ENCODE data around the gene SRP54. TPM values are rescaled to one million over a fixed set of nuclear protein-coding genes. Genes with fewer than 3 reads are reported as not detected.
A peak's percentile ranks its signal among the peaks of the same experiment; 100 is the strongest.
"Not testable (repeated sequence)": the region's sequence is repeated elsewhere in the genome, so short reads cannot be mapped to it uniquely, and the experiment has no call there.

The SRP54 gene
- total RNA-seq, 1 experiment from 2014 or later = 101 TPM

- in situ Hi-C loops (cut with HindIII; ENCODE audit: low sequenced_read_pairs) = loop anchor here (25.0 kb wide), 1 partner anchor 369 kb away; the partner anchor contains the start of gene NFKBIA
- no peak for DNase-seq (ENCODE audit: low spot score)
These were observed 60.3 kb downstream of the SRP54 start for GRCh38 chr14:35043046-35043445.

DNA sequence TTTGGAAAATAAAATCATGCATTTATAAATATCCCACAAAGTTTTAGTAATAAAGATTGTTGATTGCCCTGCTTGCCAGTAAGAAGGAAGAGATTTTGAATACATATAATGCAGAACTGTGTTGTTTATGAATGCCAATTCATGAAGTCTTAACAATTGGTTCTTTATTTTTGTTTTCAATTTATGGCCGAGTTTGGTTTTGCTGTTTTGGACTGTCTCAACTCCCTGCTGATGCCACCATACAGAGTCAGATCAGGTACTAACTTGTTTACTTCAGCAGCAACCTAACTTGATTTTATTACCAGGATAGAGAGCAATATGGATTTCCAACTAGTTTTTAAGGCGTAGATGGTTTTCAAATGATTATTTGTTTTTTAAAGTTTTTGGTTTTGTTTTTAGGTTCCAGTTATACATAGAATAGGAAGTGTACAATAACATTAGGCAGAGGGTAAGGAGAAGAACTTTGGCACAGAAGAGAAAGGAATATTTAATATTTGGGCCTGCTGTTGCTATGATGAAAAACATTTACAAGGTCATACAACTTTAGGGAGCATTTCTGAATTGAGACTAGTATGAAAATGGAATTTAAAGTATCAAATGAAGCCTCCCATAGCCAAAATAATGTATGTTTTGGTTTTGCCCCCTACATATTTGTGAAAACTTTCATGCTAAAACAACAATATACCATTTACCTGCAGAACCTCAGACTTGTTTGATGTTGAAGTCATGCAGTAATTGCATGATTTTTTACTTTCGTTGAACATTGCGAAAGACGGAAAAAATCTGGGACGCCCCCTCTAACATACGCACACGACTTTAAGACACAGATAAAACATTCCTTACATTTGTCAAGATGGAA lies 62.4 kb downstream of the SRP54 start:
- in situ Hi-C loops (cut with HindIII; ENCODE audit: low sequenced_read_pairs) = loop anchor here (25.0 kb wide), 1 partner anchor 367 kb away; the partner anchor contains the start of gene NFKBIA
- peak; percentile 5 for DNase-seq (ENCODE audit: low spot score)

DNA sequence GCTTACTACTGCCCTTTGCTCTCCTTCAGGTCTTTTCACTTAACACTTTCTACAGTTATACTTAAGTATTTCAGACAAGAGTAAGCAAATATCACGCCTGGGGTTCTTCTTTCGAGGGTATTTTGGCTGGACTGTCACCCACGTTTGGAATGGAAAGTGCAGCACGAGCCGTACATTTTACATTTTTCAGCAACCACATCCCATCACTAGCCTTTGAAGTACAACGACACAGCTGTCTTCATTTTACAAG lies 62.9 kb downstream of the SRP54 start:
- no peak for DNase-seq (ENCODE audit: low spot score)
- in situ Hi-C loops (cut with HindIII; ENCODE audit: low sequenced_read_pairs) = loop anchor here (25.0 kb wide), 1 partner anchor 367 kb away; the partner anchor contains the start of gene NFKBIA

DNA sequence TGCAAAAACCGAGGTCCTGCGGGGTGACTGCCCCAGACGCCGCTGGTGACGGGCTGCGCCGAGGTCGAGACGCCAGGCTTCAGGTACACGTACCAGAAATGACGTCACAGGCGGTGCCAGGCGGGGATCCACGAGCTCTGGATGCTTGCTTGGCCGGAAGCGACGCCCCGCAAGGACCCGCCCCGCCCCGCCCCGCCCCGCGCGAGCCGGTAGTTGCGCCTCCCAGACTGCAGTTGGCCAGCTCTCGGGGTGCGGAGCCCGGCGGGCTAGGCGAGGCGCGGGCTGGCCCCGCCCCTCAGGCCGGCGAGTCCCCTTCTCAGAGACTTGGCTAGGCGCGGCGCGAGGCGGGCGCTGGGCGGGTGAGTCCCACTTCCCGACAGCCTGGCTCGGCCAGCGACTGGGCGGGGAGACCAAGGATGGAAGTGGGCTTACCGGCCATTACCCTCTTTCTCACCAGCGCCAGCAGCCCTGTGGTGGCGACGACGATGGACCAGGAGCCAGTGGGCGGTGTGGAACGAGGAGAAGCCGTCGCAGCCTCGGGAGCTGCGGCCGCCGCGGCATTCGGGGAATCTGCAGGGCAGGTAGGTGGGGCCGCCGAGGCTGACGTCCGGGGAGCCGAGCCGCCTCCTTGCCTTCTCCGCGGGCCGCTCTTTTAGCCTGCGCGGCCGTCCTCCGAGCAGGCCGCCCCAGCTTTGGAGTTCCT lies 63.4 kb downstream of the SRP54 start, which contains the start of gene FAM177A1:
Gene FAM177A1, plus strand, starts transcription at position 225 of the 703 bp plus-strand sequence. Its CDS starts 192 bp downstream, at position 417.
- in situ Hi-C loops (cut with HindIII; ENCODE audit: low sequenced_read_pairs) = loop anchor here (25.0 kb wide), 1 partner anchor 366 kb away; the partner anchor contains the start of gene NFKBIA
- DNase-seq (ENCODE audit: low spot score) = peak; percentile 97

- in situ Hi-C loops (cut with HindIII; ENCODE audit: low sequenced_read_pairs) = loop anchor here (25.0 kb wide), 1 partner anchor 365 kb away; the partner anchor contains the start of gene NFKBIA
- DNase-seq (ENCODE audit: low spot score) = peak; percentile 53
These were observed 64.2 kb downstream of the SRP54 start for GRCh38 chr14:35046751-35047536.

GRCh38 chr14:35047976-35048513 lies 65.3 kb downstream of the SRP54 start:
- in situ Hi-C loops (cut with HindIII; ENCODE audit: low sequenced_read_pairs) = loop anchor here (25.0 kb wide), 1 partner anchor 364 kb away; the partner anchor contains the start of gene NFKBIA
- DNase-seq (ENCODE audit: low spot score) = no peak

- DNase-seq (ENCODE audit: low spot score) = no peak
- in situ Hi-C loops (cut with HindIII; ENCODE audit: low sequenced_read_pairs) = no loop called here
These were observed 67.9 kb downstream of the SRP54 start for GRCh38 chr14:35050652-35051051.

GRCh38 chr14:35051796-35052195 lies 69.0 kb downstream of the SRP54 start:
- in situ Hi-C loops (cut with HindIII; ENCODE audit: low sequenced_read_pairs) = no loop called here
- no peak for DNase-seq (ENCODE audit: low spot score)

DNA sequence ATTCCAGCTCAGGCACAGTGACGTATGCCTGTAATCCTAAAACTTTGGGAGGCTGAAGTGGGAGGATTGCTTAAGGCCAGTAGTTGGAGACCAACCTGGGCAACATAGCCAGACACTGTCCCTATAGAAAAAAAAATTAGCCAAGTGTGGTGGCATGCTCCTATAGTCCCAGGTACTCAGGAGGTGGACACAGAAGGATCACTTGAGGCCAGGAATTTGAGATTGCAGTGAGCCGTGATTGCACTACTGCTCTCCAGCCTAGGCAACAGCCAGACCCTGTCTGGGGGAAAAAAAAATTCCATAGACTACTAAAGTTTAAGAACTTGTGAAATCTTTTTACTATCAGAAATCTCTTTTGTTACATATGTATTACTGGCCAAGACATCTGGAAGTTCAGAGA lies 69.8 kb downstream of the SRP54 start:
- DNase-seq (ENCODE audit: low spot score) = no peak
- in situ Hi-C loops (cut with HindIII; ENCODE audit: low sequenced_read_pairs) = no loop called here

GRCh38 chr14:35061113-35061791 lies 78.5 kb downstream of the SRP54 start:
- in situ Hi-C loops (cut with HindIII; ENCODE audit: low sequenced_read_pairs); DNase-seq (ENCODE audit: low spot score): not testable (repeated sequence)

DNA sequence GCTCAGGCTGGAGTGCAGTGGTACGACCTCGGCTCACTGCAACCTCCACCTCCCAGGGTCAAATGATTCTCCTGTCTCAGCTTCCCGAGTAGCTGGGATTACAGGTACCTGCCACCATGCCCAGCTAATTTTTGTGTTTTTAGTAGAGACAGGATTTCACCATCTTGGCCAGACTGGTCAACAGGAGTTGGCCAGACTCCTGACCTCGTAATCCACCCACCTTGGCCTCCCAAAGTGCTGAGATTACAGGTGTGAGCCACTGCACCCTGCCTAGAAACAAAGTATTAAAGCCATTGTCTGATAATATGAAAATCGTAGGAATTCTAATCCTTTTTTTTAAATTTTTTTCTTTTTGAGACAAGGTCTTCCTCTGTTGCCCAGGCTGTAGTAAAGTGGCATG lies 82.9 kb downstream of the SRP54 start:
- DNase-seq (ENCODE audit: low spot score); in situ Hi-C loops (cut with HindIII; ENCODE audit: low sequenced_read_pairs): not testable (repeated sequence)

GRCh38 chr14:35068238-35069012 lies 85.6 kb downstream of the SRP54 start:
- in situ Hi-C loops (cut with HindIII; ENCODE audit: low sequenced_read_pairs) = no loop called here
- no peak for DNase-seq (ENCODE audit: low spot score)

DNA sequence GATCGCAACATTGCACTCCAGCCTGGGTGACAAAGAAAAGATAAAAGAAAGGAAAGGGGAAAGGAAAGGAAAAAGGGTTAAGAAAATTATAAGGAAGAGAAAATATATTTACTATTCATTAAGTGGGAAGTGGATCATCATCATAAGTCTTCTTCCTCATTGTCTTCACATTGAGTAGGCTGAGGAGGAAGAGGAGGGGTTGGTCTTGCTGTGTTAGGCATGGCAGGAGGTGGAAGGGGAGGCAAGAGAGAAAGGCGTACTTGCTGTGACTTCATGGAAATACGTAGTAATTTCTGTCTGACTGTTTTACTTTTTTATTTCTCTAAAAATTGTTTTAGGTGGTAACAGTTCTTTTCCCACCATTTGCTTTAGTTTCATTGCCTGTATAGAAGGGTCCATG lies 89.4 kb downstream of the SRP54 start:
- DNase-seq (ENCODE audit: low spot score) = no peak
- in situ Hi-C loops (cut with HindIII; ENCODE audit: low sequenced_read_pairs) = no loop called here

DNA sequence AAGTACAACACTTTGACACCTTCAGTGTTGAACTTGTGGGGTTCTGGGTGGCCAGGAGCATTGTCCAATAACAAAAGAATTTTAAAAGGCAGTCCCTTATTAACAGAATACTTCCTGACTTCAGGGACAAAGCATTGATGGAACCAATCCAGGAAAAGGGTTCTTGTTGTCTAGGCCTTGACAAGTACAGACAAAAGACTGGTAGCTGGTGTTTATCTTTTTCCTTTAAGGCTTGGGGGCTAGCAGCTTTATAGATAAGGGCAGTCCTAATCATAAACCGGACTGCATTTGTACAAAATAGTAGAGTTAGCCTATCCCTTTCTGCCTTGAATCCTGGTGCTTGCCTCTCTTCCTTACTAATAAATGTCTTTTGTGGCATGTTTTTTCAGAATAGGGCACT lies 90.7 kb downstream of the SRP54 start:
- in situ Hi-C loops (cut with HindIII; ENCODE audit: low sequenced_read_pairs) = no loop called here
- DNase-seq (ENCODE audit: low spot score) = no peak

DNA sequence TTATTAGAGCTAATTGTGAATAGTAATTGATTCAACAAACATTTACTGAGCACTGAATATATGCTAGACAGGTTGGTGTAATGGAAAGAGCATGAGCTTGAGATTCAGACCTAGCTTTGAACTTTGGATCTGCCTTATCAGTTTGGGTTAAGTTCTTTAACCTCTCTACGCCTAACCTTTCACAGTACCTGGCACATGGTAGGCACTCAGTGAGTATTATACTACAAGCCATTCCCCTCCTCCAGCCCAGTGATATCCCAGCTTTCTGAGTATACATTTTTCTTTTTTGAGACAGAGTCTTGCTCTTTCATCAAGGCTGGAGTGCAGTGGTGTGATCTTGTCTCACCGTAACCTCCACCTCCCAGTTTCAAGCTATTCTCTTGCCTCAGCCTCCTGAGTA lies 95.3 kb downstream of the SRP54 start:
- in situ Hi-C loops (cut with HindIII; ENCODE audit: low sequenced_read_pairs) = no loop called here
- no peak for DNase-seq (ENCODE audit: low spot score)

Data from G401 (cell line).